H9 (cell line): Measurements from ENCODE around the gene DCAF5. TPM values are rescaled to one million over a fixed set of nuclear protein-coding genes. Genes with fewer than 3 reads are reported as not detected.

Source experiments
- DNase-seq: peaks from one replicate; pipeline ENCODE4 v3.0.0-alpha.2; 2017
- H2AFZ ChIP-seq: one replicate; pipeline ENCODE4 v1.6.1; 2013; ENCODE audit warnings: mild to moderate bottlenecking, low read length, control low read depth, moderate library complexity
- H2AK5ac ChIP-seq: 2 replicates; pipeline ENCODE4 v1.6.1; 2013; ENCODE audit warnings: low read length, control low read depth, mixed read lengths; ENCODE audit not compliant: insufficient read length
- H2BK120ac ChIP-seq: one replicate; pipeline ENCODE4 v1.6.1; 2013; ENCODE audit warnings: low read depth, mild to moderate bottlenecking, low read length, control low read depth, inconsistent platforms; ENCODE audit not compliant: poor library complexity, severe bottlenecking
- H2BK12ac ChIP-seq: 2 replicates; pipeline ENCODE4 v1.6.1; 2013; ENCODE audit warnings: low read length, control low read depth, mixed read lengths, low read depth; ENCODE audit not compliant: insufficient read length
- H2BK15ac ChIP-seq: 2 replicates; pipeline ENCODE4 v1.6.1; 2013; ENCODE audit warnings: low read depth, low read length, control low read depth
- H2BK20ac ChIP-seq: one replicate; pipeline ENCODE4 v1.6.1; 2013; ENCODE audit warnings: low read depth, mild to moderate bottlenecking, low read length, control low read depth, inconsistent platforms; ENCODE audit not compliant: poor library complexity, severe bottlenecking
- H2BK5ac ChIP-seq: 2 replicates; pipeline ENCODE4 v1.6.1; 2013; ENCODE audit warnings: low read length, control low read depth, mixed read lengths; ENCODE audit not compliant: insufficient read length
- H3K14ac ChIP-seq: 2 replicates; pipeline ENCODE4 v1.6.1; 2013; ENCODE audit warnings: low read length, control low read depth; ENCODE audit not compliant: insufficient read depth
- H3K18ac ChIP-seq: 2 replicates; pipeline ENCODE4 v1.6.1; 2013; ENCODE audit warnings: low read depth, mild to moderate bottlenecking, mixed read lengths, low read length, control low read depth; ENCODE audit not compliant: insufficient read length
- H3K23ac ChIP-seq: 2 replicates; pipeline ENCODE4 v1.6.1; 2013; ENCODE audit warnings: low read length, control low read depth, mixed read lengths, low read depth; ENCODE audit not compliant: insufficient read length
- H3K23me2 ChIP-seq: 2 replicates; pipeline ENCODE4 v1.6.1; 2013; ENCODE audit warnings: low read depth, mild to moderate bottlenecking, mixed read lengths, low read length, control low read depth; ENCODE audit not compliant: insufficient read length, poor library complexity, severe bottlenecking
- H3K27ac ChIP-seq: 2 replicates; pipeline ENCODE4 v1.5.1; 2013; ENCODE audit warnings: low read length, control low read depth, mixed read lengths, low read depth; ENCODE audit not compliant: insufficient read length
- H3K27me3 ChIP-seq: 2 replicates; pipeline ENCODE4 v1.6.1; 2013; ENCODE audit warnings: low read length, control low read depth, inconsistent platforms; ENCODE audit not compliant: insufficient read depth
- H3K4ac ChIP-seq: 2 replicates; pipeline ENCODE4 v1.6.1; 2013; ENCODE audit warnings: low read depth, mild to moderate bottlenecking, control low read depth, inconsistent platforms, low read length, moderate library complexity
- H3K4me1 ChIP-seq: 2 replicates; pipeline ENCODE4 v1.6.1; 2013; ENCODE audit warnings: low read length, control low read depth, inconsistent platforms; ENCODE audit not compliant: insufficient read depth
- H3K4me2 ChIP-seq: 2 replicates; pipeline ENCODE4 v1.6.1; 2013; ENCODE audit warnings: low read length, control low read depth, mixed read lengths; ENCODE audit not compliant: insufficient read length, insufficient read depth
- H3K56ac ChIP-seq: 2 replicates; pipeline ENCODE4 v1.6.1; 2013; ENCODE audit warnings: low read depth, mild to moderate bottlenecking, mixed read lengths, low read length, control low read depth; ENCODE audit not compliant: insufficient read length
- H3K79me1 ChIP-seq: 2 replicates; pipeline ENCODE4 v1.6.1; 2013; ENCODE audit warnings: low read depth, mild to moderate bottlenecking, moderate library complexity, low read length, control low read depth, inconsistent platforms; ENCODE audit not compliant: insufficient read depth, poor library complexity, severe bottlenecking
- H3K79me2 ChIP-seq: 2 replicates; pipeline ENCODE4 v1.6.1; 2013; ENCODE audit warnings: low read length, control low read depth, inconsistent platforms; ENCODE audit not compliant: insufficient read depth
- H3K9ac ChIP-seq: 2 replicates; pipeline ENCODE4 v1.6.1; 2013; ENCODE audit warnings: low read length, control low read depth, mixed read lengths; ENCODE audit not compliant: insufficient read length; ENCODE audit errors: extremely low read depth
- H3K9me3 ChIP-seq: one replicate; pipeline ENCODE4 v1.6.1; 2013; ENCODE audit warnings: low read depth, low read length, inconsistent platforms; ENCODE audit not compliant: control insufficient read depth
- H3T11ph ChIP-seq: one replicate; pipeline ENCODE4 v1.6.1; 2013; ENCODE audit warnings: mild to moderate bottlenecking, low read length, control low read depth, inconsistent platforms
- H4K20me1 ChIP-seq: one replicate; pipeline ENCODE4 v1.6.1; 2013; ENCODE audit not compliant: control insufficient read depth, insufficient read length, insufficient read depth
- H4K5ac ChIP-seq: 2 replicates; pipeline ENCODE4 v1.6.1; 2013; ENCODE audit warnings: low read depth, mild to moderate bottlenecking, mixed read lengths, low read length, control low read depth; ENCODE audit not compliant: insufficient read length
- H4K8ac ChIP-seq: replicated peaks from 2 replicates; pipeline ENCODE4 v1.6.1; 2013; ENCODE audit warnings: low read length, control low read depth, mixed read lengths, low read depth; ENCODE audit not compliant: insufficient read length
- H4K91ac ChIP-seq: 2 replicates; pipeline ENCODE4 v1.6.1; 2013; ENCODE audit warnings: low read depth, mild to moderate bottlenecking, moderate library complexity, mixed read lengths, low read length, control low read depth; ENCODE audit not compliant: insufficient read length
- H3K27ac Mint-ChIP-seq, 3 experiments: 2 replicates in 2 of 3; 3 replicates in 1 of 3; pipeline ENCODE4 v1.8.0; 2020 to 2021; ENCODE audit warnings: mixed read lengths in 3 of 3, mild to moderate bottlenecking in 1 of 3, moderate library complexity in 1 of 3
- H3K27me3 Mint-ChIP-seq: 2 replicates; pipeline ENCODE4 v1.8.0; 2021; ENCODE audit warnings: low read depth, mild to moderate bottlenecking, moderate library complexity, mixed read lengths
- H3K36me3 Mint-ChIP-seq, 3 experiments: 2 replicates in 2 of 3; 3 replicates in 1 of 3; pipeline ENCODE4 v1.8.0; 2020 to 2021; ENCODE audit warnings: low read depth in 3 of 3, mixed read lengths in 3 of 3; ENCODE audit not compliant: insufficient read depth in 1 of 3
- H3K4me1 Mint-ChIP-seq, 2 experiments: 2 replicates each; pipeline ENCODE4 v1.8.0; 2020; ENCODE audit warnings: mixed read lengths in 2 of 2
- H3K4me3 Mint-ChIP-seq, 2 experiments: 2 replicates in 1 of 2; 3 replicates in 1 of 2; pipeline ENCODE4 v1.8.0; 2020 to 2021; ENCODE audit warnings: mild to moderate bottlenecking in 2 of 2, mixed read lengths in 2 of 2, moderate library complexity in 1 of 2
- H3K9me3 Mint-ChIP-seq, 2 experiments: 2 replicates in 1 of 2; 3 replicates in 1 of 2; pipeline ENCODE4 v1.8.0; 2020; ENCODE audit warnings: mild to moderate bottlenecking in 2 of 2, mixed read lengths in 2 of 2, moderate library complexity in 1 of 2
- WGBS: extraction: QIAGEN DNeasy Blood & Tissue Kit; methylation state at CpG from one replicate; pipeline ENCODE4 v1.1.7; 2013; ENCODE audit warnings: missing lambda C conversion rate, low lambda C conversion rate, mixed read lengths; ENCODE audit not compliant: insufficient read length; ENCODE audit errors: extremely low coverage; 5-methylcytosine and 5-hydroxymethylcytosine counted together
- total RNA-seq: library from RNA; stranded (reverse); gene quantifications from 2 replicates; pipeline ENCODE4 v1.2.1, GENCODE V29; 2021
- TF ChIP-seq, protein P1 (sequence below): fragments of 200-600 bp; sonication (generic); conservative IDR thresholded peaks from 3 replicates; pipeline ENCODE4 v1.8.0; 2021; ENCODE audit warnings: antibody characterized with exemption, mild to moderate bottlenecking

The DCAF5 gene
- total RNA-seq, 1 experiment from 2014 or later = 31.4 TPM

DNA sequence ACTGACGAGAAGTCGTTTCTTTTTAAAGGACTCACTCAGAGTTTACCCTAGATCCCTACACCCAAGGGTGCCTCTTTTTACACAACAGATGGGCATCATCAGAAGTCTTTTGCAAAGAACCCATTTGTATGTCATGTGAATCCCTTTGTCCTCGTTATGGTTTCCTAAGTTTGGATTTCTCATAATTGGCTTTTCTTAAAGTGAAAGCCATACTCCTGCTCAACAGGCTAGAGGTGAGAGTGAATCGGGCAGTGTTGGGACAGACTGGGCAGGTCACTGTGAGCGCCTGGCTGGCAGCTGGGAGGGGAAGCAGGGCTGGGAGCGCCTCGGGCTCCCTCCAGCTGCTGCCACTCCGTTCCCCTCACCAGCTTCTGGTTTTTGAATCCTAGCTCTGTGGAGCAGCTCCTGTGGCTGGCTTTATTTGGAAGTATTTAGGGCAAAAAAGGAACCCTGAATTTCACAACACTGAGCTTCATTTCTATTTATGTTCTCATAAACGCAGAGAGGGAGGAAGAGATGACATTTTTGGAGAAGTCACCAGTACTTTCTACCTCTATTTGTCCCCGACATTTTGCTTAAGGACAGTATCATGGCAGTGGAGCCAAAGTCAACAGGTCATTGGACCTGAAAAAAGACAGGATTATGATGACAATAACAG is 110.0 kb downstream of the DCAF5 start:
- Mint-ChIP-seq H3K27me3 (peaks cover 2% of the 10 kb centered on the region), H3K4me3 (no peak overlapping the region), H3K27ac (no peak overlapping the region), H3K36me3 (no peaks in the 10 kb centered on the region), H3K9me3 (no peaks in the 10 kb centered on the region), H3K4me1 (peaks cover 60% of the 10 kb centered on the region in 2 experiments)
- no peak overlapping the region for H4K91ac ChIP-seq
- H2BK12ac ChIP-seq = no peak overlapping the region
- H2AK5ac ChIP-seq = no peak overlapping the region
- no peaks in the 10 kb centered on the region for H3K23me2 ChIP-seq
- no peak overlapping the region for H2BK20ac ChIP-seq
- TF ChIP-seq, protein P1, sequence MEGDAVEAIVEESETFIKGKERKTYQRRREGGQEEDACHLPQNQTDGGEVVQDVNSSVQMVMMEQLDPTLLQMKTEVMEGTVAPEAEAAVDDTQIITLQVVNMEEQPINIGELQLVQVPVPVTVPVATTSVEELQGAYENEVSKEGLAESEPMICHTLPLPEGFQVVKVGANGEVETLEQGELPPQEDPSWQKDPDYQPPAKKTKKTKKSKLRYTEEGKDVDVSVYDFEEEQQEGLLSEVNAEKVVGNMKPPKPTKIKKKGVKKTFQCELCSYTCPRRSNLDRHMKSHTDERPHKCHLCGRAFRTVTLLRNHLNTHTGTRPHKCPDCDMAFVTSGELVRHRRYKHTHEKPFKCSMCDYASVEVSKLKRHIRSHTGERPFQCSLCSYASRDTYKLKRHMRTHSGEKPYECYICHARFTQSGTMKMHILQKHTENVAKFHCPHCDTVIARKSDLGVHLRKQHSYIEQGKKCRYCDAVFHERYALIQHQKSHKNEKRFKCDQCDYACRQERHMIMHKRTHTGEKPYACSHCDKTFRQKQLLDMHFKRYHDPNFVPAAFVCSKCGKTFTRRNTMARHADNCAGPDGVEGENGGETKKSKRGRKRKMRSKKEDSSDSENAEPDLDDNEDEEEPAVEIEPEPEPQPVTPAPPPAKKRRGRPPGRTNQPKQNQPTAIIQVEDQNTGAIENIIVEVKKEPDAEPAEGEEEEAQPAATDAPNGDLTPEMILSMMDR = no peak
- H3K27ac ChIP-seq = no peak overlapping the region
- H3K9me3 ChIP-seq = no peaks in the 10 kb centered on the region
- DNase-seq = no peak
- no peak overlapping the region for H3T11ph ChIP-seq
- H4K8ac ChIP-seq = no peak overlapping the region
- no peaks in the 10 kb centered on the region for H4K20me1 ChIP-seq
- WGBS = no CpG with 5 or more reads among the region's 10 CpGs
- H2AFZ ChIP-seq = no peak overlapping the region
- no peak overlapping the region for H2BK15ac ChIP-seq
- H4K5ac ChIP-seq = no peak overlapping the region
- H3K4me1 ChIP-seq = peaks cover 11% of the 10 kb centered on the region; the same call in 1 of the 2 replicates
- H3K18ac ChIP-seq = no peak overlapping the region
- no peak overlapping the region for H3K14ac ChIP-seq
- H3K79me1 ChIP-seq = no peaks in the 10 kb centered on the region
- H2BK5ac ChIP-seq = no peak overlapping the region
- no peaks in the 10 kb centered on the region for H3K27me3 ChIP-seq
- H2BK120ac ChIP-seq = no peak overlapping the region
- H3K4ac ChIP-seq = no peak overlapping the region
- H3K23ac ChIP-seq = no peak overlapping the region
- no peak overlapping the region for H3K56ac ChIP-seq
- no peaks in the 10 kb centered on the region for H3K79me2 ChIP-seq
- H3K4me2 ChIP-seq = no peak overlapping the region
- H3K9ac ChIP-seq = no peak overlapping the region
